Measurements from ENCODE around the gene GOLGB1.

DNA sequence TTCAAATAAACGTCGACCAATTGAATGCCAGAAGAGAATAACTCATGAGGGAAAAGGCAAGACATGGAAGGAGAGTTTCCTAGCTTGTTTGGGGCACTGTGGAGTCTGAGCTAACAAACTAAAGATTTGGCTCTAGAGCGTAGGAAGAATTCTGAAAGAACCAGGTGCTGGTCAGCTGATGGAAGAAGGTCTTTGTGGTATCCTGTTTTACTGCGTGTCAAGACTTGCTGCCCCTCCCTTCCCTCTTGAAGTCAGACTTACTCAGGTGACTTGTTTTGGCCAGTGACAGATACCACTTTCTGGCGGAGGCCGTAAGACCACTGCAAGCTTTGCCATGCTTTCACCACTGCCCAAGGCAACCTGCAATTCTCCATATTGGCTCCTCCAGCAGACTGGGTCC, 88.2 kb downstream of the GOLGB1 start:
- TF ChIP-seq, protein P1, sequence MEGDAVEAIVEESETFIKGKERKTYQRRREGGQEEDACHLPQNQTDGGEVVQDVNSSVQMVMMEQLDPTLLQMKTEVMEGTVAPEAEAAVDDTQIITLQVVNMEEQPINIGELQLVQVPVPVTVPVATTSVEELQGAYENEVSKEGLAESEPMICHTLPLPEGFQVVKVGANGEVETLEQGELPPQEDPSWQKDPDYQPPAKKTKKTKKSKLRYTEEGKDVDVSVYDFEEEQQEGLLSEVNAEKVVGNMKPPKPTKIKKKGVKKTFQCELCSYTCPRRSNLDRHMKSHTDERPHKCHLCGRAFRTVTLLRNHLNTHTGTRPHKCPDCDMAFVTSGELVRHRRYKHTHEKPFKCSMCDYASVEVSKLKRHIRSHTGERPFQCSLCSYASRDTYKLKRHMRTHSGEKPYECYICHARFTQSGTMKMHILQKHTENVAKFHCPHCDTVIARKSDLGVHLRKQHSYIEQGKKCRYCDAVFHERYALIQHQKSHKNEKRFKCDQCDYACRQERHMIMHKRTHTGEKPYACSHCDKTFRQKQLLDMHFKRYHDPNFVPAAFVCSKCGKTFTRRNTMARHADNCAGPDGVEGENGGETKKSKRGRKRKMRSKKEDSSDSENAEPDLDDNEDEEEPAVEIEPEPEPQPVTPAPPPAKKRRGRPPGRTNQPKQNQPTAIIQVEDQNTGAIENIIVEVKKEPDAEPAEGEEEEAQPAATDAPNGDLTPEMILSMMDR (IDR thresholded peaks at IDR 0.05; ENCODE audit: low read depth, low read length, poor library complexity, severe bottlenecking) = no peak
- TF ChIP-seq EZH2phosphoT487 (IDR thresholded peaks at IDR 0.05; ENCODE audit: borderline replicate concordance, low read length) = no peak
